HS-27A (cell line): Measurements from ENCODE around the gene ATAD3C.
"Not testable (repeated sequence)": the region's sequence is repeated elsewhere in the genome, so short reads cannot be mapped to it uniquely, and the experiment has no call there.

Source experiments
- DNase-seq: peaks from one replicate; pipeline ENCODE4 v3.0.0-alpha.2; 2012; ENCODE audit warnings: low read depth, missing footprints

ATAD3C gene

DNA sequence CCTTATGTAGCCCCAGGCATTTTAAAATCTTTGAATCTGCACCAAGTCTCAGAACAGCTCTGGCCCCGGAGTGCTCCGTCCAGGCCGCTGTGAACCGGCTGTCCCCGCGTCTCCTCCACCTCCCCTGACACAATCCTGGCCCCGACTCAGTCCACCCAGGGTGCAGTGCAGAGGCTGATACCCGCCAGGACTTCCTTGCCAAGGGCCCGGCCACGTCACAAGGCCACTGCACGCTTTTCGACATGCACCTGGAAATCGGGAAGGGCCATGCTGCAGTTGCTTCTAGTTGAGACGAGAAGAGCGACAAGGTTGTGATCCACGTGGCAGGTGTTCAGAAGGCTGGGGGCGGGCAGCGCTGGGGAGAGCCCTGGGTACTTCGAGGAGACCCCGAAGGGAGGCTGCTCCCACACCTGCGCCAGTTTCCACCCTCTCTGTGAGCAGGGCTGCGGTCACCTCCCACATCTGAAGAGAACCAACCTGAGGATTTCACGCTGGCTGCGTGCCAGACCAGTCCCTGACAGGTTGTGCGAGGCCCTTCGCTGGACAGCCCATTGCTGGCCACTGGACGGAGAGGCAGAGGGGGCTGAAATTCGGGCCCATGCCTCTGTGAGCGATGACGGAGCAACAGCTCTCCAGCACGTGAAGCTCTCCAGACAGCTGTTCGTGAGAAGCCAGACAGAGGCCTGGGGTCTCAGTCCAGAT lies 7.3 kb upstream of the ATAD3C start:
- DNase-seq, result no peak

DNA sequence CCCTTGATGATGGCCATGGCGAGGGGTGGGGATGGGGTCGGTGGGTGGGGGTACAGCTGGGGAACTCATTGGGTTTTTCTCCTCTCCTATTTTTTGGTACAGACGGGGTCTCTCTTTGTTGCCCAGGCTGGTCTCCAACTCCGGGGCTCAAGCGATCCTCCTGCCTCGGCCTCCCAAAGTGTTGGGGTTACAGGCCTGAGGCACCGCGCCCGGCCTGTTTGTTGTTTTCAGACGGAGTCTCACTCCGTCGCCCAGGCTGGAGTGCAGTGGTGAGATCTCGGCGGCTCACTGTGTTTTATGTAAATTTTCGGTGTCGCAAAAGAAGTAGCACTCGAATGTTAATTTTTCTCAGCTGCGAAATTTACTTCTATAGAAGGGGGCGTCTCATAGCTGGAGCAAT lies 2.9 kb upstream of the ATAD3C start:
- DNase-seq, result not testable (repeated sequence)

DNA sequence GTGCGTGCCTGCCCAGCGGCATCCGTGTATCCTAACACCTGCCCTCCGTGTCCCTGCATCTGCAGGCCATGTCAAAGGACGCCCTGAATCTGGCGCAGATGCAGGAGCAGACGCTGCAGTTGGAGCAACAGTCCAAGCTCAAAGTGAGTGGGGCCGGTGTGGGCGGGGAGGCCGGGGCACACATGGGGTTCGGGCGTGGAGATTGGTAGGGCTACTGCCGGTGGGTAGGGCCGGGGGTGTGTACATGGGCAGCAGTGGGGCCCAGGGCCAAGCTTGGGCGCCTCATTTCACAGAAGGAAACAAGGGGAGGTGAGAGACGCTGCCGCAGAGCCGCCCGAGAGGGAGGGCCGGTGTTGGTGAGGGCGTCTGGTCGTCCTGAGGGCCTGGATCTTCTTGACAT lies 1.1 kb downstream of the ATAD3C start:
- not testable (repeated sequence) for DNase-seq

DNA sequence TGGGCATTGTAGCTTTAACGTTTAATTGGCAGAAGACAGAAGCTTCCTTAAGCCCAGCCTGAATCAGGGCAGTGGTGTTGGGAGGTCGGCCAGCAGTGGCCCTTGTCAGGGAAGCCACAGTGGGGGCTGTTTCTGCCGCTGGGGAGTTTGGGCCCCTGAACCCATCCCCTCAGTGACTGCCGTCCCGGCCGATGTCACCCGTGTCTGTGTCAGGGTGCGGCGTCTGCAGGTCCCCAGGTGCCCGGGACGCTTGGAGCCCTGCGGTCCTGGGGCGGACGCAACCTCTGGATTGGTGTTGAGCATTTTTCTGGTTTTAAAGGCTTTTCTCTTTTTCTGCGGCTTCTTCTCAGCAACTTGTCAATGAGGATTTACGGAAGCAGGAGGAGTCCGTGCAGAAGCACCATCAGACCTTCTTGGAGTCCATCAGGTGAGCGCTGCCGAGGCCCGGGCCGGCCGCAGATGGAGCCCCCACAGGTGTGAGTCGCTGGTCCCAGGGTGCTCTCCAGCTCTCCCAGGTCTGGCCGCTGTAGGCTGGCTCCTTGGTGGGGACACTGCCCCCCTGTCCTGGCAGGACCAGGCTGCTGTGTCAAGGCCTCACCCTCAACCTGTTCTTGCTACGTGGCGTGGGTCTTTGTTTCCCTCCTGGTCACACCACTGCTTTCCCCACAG lies 2.3 kb downstream of the ATAD3C start:
- no peak for DNase-seq

DNA sequence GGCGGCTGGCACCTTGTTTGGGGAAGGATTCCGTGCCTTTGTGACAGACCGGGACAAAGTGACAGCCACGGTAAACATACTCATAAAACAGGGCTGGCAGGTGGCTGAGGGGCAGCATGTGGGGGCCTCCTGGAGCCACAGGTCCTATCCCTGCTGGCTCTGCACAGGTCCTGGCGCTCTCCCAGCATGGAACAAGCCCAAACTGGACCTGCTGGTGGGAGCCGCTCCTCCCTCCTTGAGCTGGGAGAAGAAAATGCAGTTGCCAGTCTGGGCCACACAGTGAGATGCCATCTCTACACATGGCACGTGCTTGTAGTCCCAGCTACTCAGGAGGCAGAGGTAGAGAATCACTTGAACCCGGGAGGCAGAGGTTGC lies 2.9 kb downstream of the ATAD3C start:
- DNase-seq, result not testable (repeated sequence)

DNA sequence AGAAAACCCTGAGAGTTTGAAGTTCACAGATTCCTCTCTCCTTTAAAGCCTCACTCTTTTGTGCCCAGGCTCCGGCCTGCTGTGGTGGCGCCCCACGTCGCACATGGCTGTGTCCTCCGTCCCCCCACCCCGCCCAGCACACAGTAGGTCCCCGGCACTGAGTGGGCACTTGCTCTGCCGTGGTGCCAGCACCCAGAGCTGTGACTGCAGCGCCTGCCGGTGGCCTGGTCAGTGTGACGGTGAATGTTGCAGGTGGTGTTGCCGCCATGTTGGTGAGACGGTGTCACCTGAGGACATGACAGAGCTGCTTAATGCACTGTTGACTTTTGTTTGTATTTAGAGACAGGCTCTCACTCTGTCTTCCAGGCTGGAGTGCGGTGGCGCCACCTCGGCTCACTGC lies 3.4 kb downstream of the ATAD3C start:
- DNase-seq, result no peak

DNA sequence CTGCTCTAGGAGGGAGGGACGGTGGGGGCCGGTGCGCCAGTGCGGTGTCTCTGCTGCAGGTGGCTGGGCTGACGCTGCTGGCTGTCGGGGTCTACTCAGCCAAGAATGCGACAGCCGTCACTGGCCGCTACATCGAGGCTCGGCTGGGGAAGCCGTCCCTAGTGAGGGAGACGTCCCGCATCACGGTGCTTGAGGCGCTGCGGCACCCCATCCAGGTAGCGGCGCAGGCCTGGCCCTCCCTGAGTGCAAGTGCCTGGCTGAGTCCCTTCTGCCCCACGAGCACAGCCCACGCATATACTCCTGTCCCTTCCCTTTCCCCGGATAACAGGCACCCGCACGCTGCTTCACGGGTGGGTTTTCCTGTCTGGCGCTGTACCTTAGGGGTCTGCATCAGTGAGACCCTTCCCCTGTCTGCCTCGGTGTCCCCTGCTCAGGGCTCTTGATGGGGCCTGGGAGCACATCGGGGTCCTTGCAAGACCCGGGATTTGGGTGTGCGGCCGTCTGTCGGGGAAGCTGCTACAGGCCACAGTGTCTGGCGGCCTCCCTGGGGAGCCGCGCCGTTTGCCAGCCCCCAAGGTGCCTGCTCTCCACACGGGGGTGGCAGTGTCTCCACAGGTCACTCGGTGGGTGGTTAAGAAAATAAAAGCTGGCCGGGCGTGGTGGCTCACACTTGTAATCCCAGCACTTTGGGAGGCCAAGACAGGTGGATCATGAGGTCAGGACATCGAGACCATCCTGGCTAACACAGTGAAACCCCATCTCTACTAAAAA lies 5.0 kb downstream of the ATAD3C start:
- not testable (repeated sequence) for DNase-seq

DNA sequence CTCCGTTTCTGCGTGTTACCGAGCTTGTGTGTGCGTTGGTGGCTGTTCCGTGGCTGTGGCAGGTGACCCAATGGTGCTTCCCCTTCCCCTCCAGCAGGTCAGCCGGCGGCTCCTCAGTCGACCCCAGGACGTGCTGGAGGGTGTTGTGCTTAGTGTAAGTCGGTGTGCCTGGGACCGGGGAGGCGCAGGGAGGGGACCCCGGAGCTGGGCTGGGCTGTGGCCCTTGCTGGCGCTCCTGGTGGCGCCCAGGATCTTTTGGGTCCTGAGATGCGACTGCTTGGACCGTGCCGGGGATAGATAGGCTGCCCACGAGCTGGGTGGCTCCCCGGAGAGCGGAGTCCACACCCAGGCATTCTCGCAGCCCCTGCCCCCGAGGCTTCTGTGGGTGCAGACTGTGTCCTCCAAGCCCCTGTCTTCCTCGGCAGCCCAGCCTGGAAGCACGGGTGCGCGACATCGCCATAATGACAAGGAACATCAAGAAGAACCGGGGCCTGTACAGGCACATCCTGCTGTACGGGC lies 5.9 kb downstream of the ATAD3C start:
- DNase-seq, result no peak

DNA sequence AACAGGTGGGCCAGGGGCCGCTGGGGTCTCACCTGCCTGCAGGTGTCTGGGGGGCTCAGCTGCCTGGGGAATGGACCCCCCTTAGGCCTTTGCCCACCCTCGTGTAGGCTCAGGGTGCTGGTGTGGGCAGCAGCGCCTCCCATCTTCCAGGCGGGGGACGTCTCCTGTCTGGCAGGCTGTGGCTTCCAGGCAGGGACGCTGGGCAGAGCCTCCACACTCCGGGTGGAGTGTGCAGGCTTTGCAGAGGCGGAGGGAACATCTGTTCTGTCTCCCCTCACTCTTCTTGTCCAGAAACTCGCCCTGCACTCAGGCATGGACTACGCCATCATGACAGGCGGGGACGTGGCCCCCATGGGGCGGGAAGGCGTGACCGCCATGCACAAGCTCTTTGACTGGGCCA lies 6.4 kb downstream of the ATAD3C start:
- DNase-seq, result not testable (repeated sequence)

DNA sequence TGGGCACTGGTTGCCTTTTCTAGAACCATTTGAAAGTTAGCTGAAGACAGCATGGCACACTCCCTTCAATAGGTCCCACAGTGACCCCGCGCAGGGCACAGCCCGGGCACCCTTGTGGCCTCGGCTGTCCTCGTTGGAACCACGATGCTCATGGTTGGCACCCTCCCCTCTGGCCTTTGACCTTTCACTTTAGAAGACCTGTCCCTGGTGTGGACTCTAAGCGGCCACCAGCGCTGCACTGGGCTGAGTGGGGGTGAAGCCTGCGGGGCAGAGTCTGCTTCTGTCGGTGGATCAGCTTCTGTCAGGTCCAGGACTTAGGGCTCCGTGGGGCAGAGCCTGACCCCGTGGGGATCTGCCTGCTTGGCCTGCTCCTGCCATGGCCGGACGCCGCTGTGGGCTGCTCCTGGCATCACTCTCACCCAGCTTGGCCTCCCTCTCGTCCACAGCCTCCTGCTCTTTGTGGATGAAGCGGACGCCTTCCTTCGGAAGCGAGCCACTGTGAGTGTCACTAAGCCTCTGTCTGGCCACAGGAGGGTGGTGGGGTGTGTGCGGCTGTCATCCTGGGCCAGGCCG lies 7.3 kb downstream of the ATAD3C start:
- not testable (repeated sequence) for DNase-seq

DNA sequence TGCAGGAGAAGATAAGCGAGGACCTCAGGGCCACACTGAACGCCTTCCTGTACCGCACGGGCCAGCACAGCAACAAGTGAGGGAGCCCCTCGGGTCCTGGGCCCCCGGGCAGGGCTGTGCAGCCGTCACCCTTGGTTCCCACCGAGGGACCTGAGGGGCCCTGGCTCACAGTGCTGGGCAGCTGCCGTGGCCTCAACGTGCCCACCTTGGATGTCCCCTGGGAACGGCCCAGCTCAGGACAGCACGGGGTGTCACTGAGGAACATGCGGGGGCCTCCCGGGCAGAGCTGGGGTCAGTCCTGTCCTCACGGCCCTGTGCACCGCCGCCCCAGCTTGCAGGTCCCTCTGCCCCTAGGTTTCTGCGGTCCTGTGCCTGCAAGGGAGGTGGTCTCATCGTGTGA lies 9.7 kb downstream of the ATAD3C start:
- DNase-seq, result not testable (repeated sequence)

DNA sequence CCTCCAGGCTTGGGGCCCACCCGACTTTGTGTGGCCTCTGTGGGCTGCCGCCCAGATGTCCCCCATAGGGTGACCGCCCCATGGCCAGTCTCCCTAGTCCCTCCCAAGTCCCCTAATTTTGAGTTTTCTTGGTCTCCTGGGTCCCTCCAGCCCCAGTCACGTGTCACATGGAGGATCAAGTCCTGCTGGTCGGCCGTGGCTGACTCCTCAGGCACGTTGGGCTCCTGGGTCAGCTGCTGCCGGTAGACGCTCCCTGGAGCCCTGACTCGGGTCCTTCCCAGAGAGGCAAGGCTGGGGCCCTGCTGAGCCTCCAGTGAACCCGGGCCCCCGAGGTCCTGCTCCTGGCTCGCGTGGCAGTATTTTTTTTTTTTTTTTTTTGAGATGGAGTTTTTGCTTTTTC lies 10.2 kb downstream of the ATAD3C start:
- not testable (repeated sequence) for DNase-seq

DNA sequence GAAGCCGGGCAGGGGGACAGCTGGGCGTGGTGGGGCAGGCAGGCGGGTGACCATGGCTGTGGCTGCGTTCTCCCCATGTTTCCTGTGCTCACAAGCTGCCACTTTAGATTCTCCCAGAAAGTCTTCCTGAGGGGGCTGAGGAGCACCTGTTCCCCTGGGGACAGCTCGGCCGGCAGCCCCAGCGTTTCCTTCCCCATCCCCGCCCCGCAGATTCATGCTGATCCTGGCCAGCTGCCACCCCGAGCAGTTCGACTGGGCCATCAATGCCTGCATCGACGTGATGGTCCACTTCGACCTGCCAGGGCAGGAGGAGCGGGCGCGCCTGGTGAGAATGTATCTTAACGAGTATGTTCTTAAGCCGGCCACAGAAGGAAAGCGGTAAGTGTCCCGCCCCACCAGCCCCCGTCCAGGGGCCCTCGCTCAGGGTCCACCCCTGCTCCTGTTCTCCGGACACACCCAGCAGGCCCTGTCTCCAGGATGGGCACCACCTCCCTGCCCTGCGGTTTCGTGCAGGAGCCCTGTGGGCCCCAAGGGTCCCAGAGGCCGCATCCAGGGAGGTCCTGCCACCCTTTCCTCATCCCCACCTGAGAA lies 11.1 kb downstream of the ATAD3C start:
- DNase-seq, result no peak

DNA sequence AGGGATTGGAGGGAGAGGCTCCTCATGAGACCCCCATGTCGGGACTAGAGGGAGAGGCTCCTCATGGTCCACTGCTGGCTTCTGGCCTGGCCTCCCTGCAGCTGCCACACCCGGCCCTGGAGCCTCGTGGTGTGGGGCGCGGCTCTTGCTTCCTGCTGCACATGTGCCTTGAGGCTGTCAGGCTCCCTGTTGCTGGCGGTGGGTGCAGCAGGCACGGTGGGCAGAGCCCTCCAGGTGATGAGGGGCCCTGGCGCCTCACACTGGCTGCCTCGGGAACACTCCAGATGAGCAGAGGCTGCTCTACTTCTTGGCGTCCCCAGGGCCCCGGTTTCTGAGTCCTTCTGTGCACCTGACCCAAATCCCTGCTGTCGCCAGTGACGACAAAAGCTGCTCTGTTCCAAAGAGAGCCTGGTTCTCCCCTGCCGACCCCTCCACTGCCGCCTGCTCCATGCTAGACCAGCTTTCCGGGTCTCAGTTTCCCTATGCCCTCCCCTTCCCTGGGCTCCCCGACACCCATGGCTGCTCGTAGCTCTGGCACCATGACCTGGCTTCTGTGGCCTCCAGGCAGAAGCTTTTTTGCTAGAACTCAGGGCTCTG lies 12.3 kb downstream of the ATAD3C start:
- DNase-seq, result no peak

DNA sequence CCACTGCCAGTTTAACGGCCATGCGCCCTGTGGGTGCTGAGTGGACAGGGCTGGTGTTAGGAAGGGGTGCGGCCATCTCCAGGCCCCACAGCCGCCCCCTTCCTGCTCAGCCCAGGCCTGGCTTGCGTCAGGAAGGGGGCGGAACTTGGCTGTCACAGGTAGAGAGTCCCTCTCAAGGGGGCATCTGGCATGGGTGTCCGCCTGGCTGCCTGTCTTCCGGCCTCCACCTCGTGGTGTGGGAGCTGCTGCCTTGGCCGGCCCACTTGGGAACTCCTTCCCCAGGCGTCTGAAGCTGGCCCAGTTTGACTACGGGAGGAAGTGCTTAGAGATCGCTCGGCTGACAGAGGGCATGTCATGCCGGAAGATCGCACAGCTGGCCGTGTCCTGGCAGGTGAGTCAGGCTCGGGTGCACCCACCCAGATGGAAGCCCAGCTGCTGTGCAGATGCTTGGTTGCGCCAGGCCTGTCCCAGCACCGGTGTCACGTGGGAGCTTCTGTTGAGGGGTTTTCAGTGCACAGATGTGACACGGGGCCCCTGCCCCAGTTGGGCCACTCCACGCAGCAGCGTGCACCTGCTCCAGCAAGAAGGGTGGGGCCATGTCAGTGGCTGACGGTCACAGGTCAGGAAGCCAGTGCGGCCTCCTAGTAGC lies 13.0 kb downstream of the ATAD3C start:
- DNase-seq, result no peak

DNA sequence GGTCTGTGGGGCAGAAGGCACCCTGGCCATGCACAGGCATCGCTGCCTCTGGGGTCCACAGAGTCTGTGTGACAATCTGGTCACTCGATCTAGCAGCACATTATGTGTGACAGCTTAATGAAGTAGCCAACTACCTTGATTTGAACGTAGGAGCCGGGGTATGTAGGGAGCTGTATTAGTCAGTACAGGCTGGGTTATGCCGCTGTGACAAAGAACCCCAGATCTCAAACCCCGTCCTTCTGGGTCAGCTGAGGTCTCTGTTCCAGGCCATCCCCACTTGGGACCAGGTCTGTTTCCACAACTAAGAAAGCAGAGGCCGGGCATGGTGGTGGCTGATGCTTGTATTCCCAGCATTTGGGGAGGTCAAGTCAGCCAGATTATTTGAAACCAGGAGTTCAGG lies 13.8 kb downstream of the ATAD3C start:
- no peak for DNase-seq

DNA sequence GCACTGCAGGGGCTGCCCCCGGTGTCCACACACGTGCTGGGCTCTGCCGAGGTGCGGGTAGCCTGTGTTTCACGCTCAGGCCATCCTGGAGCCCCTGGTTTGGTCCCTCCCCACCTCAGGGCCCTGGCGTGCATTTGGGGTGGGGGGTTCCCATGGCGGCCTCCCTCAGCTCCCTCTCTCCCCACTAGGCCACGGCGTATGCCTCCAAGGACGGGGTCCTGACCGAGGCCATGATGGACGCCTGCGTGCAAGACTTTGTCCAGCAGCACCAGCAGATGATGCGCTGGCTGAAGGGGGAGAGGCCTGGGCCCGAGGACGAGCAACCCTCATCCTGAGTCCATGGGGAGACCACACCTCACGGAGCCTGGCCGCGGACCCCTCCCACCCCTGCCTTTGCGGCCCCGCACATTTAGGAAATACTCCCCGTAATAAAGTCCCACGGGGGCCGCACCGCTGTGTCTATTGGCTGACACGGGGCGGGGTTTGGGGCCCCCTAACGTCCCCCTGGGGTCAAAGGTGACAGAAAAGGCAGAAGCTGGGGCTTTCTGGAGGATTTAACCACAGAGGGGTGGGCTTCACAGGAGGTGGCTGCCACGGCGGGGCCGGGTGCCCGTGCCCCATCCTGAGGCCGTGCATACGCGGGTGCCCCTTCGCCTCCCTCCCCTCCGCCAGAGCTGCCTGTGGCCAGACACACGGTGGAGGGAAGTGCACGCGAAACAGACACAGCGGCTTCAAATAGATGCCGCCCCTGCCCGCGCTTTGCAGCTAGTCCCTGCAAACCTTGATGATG lies 18.9 kb downstream of the ATAD3C start:
- DNase-seq, result not testable (repeated sequence)

DNA sequence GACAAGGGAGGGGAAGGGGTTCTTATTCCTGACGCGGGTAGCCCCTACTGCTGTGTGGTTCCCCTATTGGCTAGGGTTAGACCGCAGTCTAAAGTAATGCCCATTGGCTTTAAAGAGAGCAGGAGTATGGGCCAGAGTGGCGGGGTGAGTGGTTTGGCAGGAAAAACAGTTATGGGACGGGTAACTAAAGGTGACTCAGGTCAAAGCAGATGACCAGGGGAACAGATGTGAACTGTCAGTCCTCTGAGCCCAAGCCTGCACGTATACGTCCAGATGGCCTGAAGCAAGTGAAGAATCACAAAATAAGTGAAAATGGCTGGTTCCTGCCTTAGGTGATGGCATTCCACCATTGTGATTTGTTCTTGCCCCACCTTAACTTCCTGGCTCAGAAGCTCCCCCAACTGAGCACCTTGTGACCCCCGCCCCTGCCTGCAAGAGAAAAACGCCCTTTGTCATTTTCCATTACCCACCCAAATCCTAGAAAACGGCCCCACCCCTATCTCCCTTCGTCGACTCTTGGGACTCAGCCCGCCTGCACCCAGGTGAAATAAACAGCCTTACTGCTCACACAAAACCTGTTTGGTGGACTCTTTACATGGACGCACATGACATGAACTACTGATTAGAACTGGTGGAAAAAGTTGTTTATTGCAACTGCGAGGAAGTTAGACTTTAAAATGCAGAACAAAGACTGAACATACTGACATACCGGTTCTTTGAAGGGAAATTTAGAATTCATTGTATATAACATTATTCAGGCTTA lies 21.3 kb downstream of the ATAD3C start:
- no peak for DNase-seq

DNA sequence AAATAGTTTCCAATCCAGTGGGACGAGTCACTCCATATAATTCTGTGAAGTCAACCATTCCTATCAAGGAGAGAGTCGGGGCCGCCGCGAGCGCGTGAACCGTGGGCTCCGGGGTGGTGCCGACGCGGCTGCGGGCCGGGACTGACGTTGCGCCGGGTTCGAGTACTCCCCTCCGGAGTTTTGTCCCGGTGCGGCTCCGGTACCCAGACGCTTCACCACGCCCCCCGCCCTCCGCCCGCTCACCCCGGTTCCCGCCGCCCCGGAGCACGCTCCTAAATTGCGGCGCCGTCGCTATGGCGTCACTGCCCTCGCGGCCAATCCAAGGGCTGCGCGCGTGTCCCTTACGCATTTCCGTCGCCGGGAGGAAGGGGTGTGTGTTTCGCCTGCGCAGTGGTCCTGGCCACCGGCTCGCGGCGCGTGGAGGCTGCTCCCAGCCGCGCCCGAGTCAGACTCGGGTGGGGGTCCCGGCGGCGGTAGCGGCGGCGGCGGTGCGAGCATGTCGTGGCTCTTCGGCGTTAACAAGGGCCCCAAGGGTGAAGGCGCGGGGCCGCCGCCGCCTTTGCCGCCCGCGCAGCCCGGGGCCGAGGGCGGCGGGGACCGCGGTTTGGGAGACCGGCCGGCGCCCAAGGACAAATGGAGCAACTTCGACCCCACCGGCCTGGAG lies 22.0 kb downstream of the ATAD3C start, which contains the start of gene ATAD3B:
Gene ATAD3B (plus strand): TSS at position 377 of the 664 bp plus-strand sequence. CDS start 120 bp downstream, at position 497.
- peak; percentile 64 for DNase-seq
